Stimulated activated naive CD4-positive, alpha-beta T cell (primary cell): ENCODE measurements around the gene PNMA6E.

Experiments
- DNase-seq, 6 experiments: peaks; one replicate each; lab custom pipeline; 2025; lab: John Stamatoyannopoulos, UW

The PNMA6E gene

GRCh38 chrX:153435845-153436244, 34.7 kb upstream of the PNMA6E start:
- DNase-seq = no peak

GRCh38 chrX:153434801-153435200, 33.7 kb upstream of the PNMA6E start:
- DNase-seq = no peak

GRCh38 chrX:153433781-153434285, 32.7 kb upstream of the PNMA6E start:
- no peak for DNase-seq

- no peak for DNase-seq
These were observed 32.1 kb upstream of the PNMA6E start for GRCh38 chrX:153433161-153433680.

- no peak for DNase-seq
These were observed 29.6 kb upstream of the PNMA6E start for GRCh38 chrX:153430796-153431195.

GRCh38 chrX:153426204-153426603, 25.1 kb upstream of the PNMA6E start:
- DNase-seq = no peak

GRCh38 chrX:153423652-153424051, 22.5 kb upstream of the PNMA6E start:
- DNase-seq = no peak

GRCh38 chrX:153421856-153422255, 20.7 kb upstream of the PNMA6E start:
- DNase-seq = no peak

- DNase-seq = no peak
These were observed 19.9 kb upstream of the PNMA6E start for GRCh38 chrX:153420851-153421599.

GRCh38 chrX:153417637-153418036, 16.5 kb upstream of the PNMA6E start:
- DNase-seq = no peak

- DNase-seq = no peak
These were observed 15.8 kb upstream of the PNMA6E start for GRCh38 chrX:153416781-153417450.

- no peak for DNase-seq
These were observed 13.8 kb upstream of the PNMA6E start for GRCh38 chrX:153414856-153415510.

- DNase-seq = no peak
These were observed 12.6 kb upstream of the PNMA6E start for GRCh38 chrX:153413731-153414130.

- no peak for DNase-seq
These were observed 11.9 kb upstream of the PNMA6E start for GRCh38 chrX:153412746-153413720.

GRCh38 chrX:153411988-153412574, 10.9 kb upstream of the PNMA6E start:
- no peak for DNase-seq

- peak in 5 of 6 experiments; percentile 8 to 24 (median 10) for DNase-seq
These were observed 10.3 kb upstream of the PNMA6E start, which contains the start of gene ZFP92 for GRCh38 chrX:153411255-153411987. ZFP92 (plus strand) TSS chrX:153411472; CDS start chrX:153418323, 6,851 bp downstream.

- DNase-seq = no peak
These were observed 9.7 kb upstream of the PNMA6E start for GRCh38 chrX:153410888-153411254.

- DNase-seq = no peak
These were observed 9.2 kb upstream of the PNMA6E start for GRCh38 chrX:153410373-153410772.

GRCh38 chrX:153409414-153410101, 8.4 kb upstream of the PNMA6E start:
- DNase-seq = no peak
